Testis (tissue), 2 donors: ENCODE measurements around the gene HMG20A.

Experiments
- CTCF ChIP-seq, 3 experiments: fragments of 450-650 bp in 2 of 3; fragments of 200-600 bp in 1 of 3; sonication (generic) in 1 of 3; IDR thresholded peaks; one replicate each; pipeline ENCODE4 v1.5.1; 2016 to 2019; ENCODE audit warnings: antibody characterized with exemption in 3 of 3, mild to moderate bottlenecking in 2 of 3, moderate library complexity in 1 of 3
- POLR2A ChIP-seq: fragments of 450-650 bp; IDR thresholded peaks from one replicate; pipeline ENCODE4 v1.6.1; 2017; ENCODE audit warnings: antibody characterized with exemption, mild to moderate bottlenecking, moderate library complexity

- TF ChIP-seq CTCF (IDR thresholded peaks at IDR 0.05) (no peak), POLR2A (no peak)
Observed at GRCh38 chr15:77516076-77516475, 95.4 kb downstream of the HMG20A start.
